GM19328 (cell line): ENCODE measurements around the gene HIRA.

ENCODE experiments used
- ATAC-seq: cut with Tn5 transposase; IDR thresholded peaks from one replicate; pipeline ENCODE4 v1.9.1; 2021; ENCODE audit warnings: mild to moderate bottlenecking, moderate library complexity; ENCODE audit not compliant: unreplicated experiment

The HIRA gene

GRCh38 chr22:19410941-19411689 lies 20.4 kb downstream of the HIRA start:
- no peak for ATAC-seq

- ATAC-seq, result no peak
Observed at GRCh38 chr22:19407649-19408606, 23.6 kb downstream of the HIRA start.

- no peak for ATAC-seq
Observed at GRCh38 chr22:19406846-19407245, 24.7 kb downstream of the HIRA start.

- no peak for ATAC-seq
Observed at GRCh38 chr22:19406281-19406811, 25.2 kb downstream of the HIRA start.

GRCh38 chr22:19405652-19406051 lies 25.9 kb downstream of the HIRA start:
- no peak for ATAC-seq

GRCh38 chr22:19405133-19405532 lies 26.4 kb downstream of the HIRA start:
- no peak for ATAC-seq

GRCh38 chr22:19404676-19405075 lies 26.9 kb downstream of the HIRA start:
- no peak for ATAC-seq

- no peak for ATAC-seq
Observed at GRCh38 chr22:19402642-19403191, 28.8 kb downstream of the HIRA start.

GRCh38 chr22:19401483-19401882 lies 30.1 kb downstream of the HIRA start:
- ATAC-seq, result no peak

GRCh38 chr22:19400881-19401280 lies 30.7 kb downstream of the HIRA start:
- no peak for ATAC-seq

- no peak for ATAC-seq
Observed at GRCh38 chr22:19398652-19399051, 32.9 kb downstream of the HIRA start.

- no peak for ATAC-seq
Observed at GRCh38 chr22:19398206-19398605, 33.3 kb downstream of the HIRA start.

- ATAC-seq, result no peak
Observed at GRCh38 chr22:19397734-19398104, 33.8 kb downstream of the HIRA start.

- ATAC-seq, result no peak
Observed at GRCh38 chr22:19396934-19397733, 34.4 kb downstream of the HIRA start.

GRCh38 chr22:19396561-19396933 lies 35.0 kb downstream of the HIRA start:
- no peak for ATAC-seq

- ATAC-seq, result no peak
Observed at GRCh38 chr22:19395276-19395675, 36.3 kb downstream of the HIRA start.

- no peak for ATAC-seq
Observed at GRCh38 chr22:19394274-19395050, 37.1 kb downstream of the HIRA start.

GRCh38 chr22:19393704-19394103 lies 37.8 kb downstream of the HIRA start:
- no peak for ATAC-seq

GRCh38 chr22:19387575-19387974 lies 44.0 kb downstream of the HIRA start:
- ATAC-seq, result no peak

GRCh38 chr22:19387038-19387437 lies 44.5 kb downstream of the HIRA start:
- ATAC-seq, result no peak
